HG03066 (cell line): ENCODE measurements around the gene HOXC6.

Experiments
- ATAC-seq: cut with Tn5 transposase; IDR thresholded peaks from one replicate; pipeline ENCODE4 v1.9.1; 2021; ENCODE audit warnings: low read depth; ENCODE audit not compliant: unreplicated experiment

HOXC6 gene

GRCh38 chr12:54028314-54029201, at the start of gene HOXC6:
Gene HOXC6 (plus strand): TSS chr12:54028440. CDS start chr12:54028522, 82 bp downstream.
- no peak for ATAC-seq

- no peak for ATAC-seq
Measured at GRCh38 chr12:53978477-53979356, 49.5 kb upstream of the HOXC6 start.

GRCh38 chr12:53980104-53980801, 48.0 kb upstream of the HOXC6 start:
- no peak for ATAC-seq

GRCh38 chr12:53980802-53981496, 47.3 kb upstream of the HOXC6 start:
- ATAC-seq, result no peak

- ATAC-seq, result no peak
Measured at GRCh38 chr12:53981634-53982565, 46.3 kb upstream of the HOXC6 start.

GRCh38 chr12:53982648-53983567, 45.3 kb upstream of the HOXC6 start:
- no peak for ATAC-seq

- no peak for ATAC-seq
Measured at GRCh38 chr12:53983568-53983949, 44.7 kb upstream of the HOXC6 start.

GRCh38 chr12:53983950-53984572, 44.2 kb upstream of the HOXC6 start:
- ATAC-seq, result no peak

GRCh38 chr12:53984901-53985691, 43.1 kb upstream of the HOXC6 start, which contains the start of gene HOXC10:
Gene HOXC10 (plus strand): TSS chr12:53985146. CDS start chr12:53985260, 114 bp downstream.
- peak; percentile 61 for ATAC-seq

- ATAC-seq, result no peak
Measured at GRCh38 chr12:53985692-53985993, 42.6 kb upstream of the HOXC6 start.

- no peak for ATAC-seq
Measured at GRCh38 chr12:53985994-53986685, 42.1 kb upstream of the HOXC6 start.

GRCh38 chr12:53986686-53987483, 41.4 kb upstream of the HOXC6 start:
- ATAC-seq, result no peak

- ATAC-seq, result no peak
Measured at GRCh38 chr12:53987787-53988230, 40.4 kb upstream of the HOXC6 start.

- ATAC-seq, result no peak
Measured at GRCh38 chr12:53988541-53989226, 39.6 kb upstream of the HOXC6 start.
